SW480 (cell line): ENCODE measurements around the gene CDH23.

Experiments used
- DNase-seq: peaks from one replicate; pipeline ENCODE4 v3.0.0-alpha.2; 2016; ENCODE audit warnings: low spot score

Gene CDH23

DNA sequence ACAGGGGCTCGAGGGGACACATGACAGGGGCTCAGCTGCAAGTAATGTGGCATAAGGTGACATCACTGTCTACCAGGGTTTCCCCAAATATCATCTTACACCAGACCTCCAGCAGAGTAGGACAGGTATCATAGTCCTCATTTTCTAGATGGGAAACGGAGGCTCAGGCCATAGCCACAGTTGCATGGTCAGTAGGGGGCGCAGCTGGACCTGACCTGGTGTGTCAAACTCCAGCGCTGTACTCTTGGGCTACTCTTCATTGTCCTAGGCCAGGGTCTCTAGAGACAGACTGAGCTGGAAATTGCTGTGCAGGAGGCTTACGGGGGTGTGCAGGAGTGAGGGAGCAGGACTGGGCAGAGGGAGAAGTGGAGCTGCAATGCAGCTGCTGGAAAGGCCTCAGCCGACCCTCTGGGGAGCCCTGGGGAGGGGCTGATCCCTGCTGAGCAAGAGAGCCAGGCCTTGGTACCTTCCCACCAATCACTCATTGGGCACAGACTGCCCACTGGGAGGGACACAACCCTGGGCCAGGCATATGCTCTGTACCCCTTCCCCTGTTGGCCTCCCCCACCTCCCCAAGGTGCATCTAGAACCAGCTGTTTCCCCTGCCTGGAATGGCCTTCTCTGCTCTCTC, 89.9 kb downstream of the CDH23 start:
- DNase-seq = peak; percentile 13

DNA sequence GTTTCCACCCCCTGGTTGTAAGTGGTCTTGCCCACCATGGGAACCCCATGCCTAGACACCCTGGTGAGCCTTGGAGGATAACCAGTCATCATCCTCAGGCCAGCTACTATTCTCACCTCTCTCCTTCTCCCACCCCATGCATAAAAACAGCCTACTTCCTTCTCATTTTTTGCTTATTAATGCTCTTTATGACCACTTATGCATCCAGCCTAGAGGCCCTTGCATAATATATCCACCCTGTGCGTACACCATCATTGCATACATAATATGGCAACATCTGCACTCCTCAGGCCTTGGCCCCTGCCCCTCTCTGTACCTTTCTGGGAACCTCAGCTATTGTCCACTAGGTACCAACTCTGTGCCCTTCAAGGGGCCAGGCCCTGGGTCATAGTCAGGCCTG, 91.0 kb downstream of the CDH23 start:
- no peak for DNase-seq

DNA sequence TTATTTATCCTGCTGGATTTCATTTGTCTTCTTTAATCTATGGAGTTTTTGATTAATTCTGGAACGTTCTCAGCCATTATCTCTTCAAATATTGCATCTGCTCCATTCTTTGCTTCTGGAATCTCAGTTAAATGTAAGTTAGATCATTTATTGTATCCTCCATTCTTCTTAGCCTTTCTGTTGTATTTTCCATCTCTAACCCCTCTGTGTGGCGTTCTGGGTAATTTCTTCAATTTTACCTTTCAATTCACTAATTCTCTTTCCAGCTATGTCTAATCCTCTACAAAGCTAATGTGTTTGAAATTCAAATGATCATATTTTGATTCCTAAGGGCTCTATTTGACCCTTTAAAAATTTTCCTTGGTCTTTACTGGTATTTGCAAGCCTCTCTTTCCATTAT, 92.4 kb downstream of the CDH23 start:
- DNase-seq = no peak

DNA sequence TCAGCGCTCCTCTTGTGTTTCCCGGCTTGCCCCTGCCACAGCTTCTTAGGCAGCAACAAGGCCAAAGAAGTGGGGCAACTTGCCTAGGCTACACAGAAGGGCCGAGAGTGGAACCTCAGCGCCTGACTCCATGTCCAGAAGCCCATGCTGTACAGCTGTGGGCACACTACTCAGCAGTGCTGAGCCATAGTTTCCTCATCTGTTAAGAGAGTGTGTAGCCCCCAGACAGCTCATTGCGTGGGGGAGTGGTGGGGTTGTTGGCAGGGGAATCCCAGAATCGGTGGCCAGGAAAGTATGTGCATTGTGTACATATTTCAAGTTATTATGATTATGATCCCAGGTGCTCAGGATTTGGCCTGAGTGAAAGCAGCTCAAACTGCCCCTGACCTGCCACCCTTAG, 96.2 kb downstream of the CDH23 start:
- no peak for DNase-seq

DNA sequence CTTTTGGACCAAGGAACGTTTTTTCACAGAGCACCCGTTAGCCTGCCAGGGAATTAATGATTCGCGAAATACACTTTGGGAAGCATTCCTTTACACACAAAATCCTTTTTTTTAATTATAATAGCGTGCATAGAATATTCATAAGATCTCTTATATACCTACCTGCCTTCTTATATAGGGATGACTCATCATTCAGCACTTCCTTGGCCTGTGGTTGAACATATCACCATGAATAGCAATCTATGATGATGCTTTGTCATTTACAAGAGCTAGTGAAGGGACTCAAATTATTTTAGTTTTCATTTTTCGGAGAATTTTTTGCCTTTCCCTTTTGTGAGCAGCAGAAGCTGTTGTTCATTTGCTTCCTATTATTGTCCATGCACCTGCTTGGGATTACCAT, 97.0 kb downstream of the CDH23 start:
- DNase-seq = peak; percentile 46

DNA sequence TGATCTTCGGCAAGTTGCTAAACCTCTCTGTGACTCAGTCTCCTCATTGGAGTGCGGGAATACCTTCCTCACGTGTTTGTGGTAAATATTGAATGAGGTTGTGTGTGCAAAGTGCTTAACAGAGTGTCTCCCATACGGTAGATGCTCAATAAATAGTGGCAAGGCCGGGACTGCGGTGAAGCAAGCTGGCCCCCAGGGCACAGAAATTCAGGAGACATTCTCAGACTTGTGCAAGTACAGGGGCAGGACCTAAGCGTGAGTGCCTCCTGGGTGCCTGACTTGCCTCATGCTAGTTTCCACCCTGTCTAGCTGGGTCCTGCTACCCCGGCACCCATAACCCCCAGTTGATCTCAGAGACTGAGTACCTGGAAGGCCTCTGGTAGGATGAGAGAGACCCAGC, 97.8 kb downstream of the CDH23 start:
- DNase-seq = no peak

DNA sequence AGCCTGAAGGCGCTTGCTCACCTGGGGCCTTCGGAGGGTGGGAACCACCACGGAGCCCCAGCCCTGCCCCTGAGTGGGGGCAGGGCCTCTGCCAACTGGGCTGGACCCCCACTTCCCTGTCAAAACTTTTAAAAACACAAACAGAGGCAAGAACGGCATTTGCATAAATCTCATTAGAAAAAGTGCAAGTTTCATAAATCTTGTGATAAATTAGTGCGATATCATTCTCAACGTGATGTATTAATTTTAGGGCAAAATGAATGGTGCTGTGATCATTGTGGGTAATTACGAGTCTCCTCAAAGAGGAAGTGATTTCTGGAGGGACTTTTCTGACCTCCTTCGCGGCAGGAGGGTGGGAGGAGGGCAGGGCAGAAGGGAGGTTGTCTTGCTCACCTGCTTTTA, 98.3 kb downstream of the CDH23 start:
- no peak for DNase-seq

DNA sequence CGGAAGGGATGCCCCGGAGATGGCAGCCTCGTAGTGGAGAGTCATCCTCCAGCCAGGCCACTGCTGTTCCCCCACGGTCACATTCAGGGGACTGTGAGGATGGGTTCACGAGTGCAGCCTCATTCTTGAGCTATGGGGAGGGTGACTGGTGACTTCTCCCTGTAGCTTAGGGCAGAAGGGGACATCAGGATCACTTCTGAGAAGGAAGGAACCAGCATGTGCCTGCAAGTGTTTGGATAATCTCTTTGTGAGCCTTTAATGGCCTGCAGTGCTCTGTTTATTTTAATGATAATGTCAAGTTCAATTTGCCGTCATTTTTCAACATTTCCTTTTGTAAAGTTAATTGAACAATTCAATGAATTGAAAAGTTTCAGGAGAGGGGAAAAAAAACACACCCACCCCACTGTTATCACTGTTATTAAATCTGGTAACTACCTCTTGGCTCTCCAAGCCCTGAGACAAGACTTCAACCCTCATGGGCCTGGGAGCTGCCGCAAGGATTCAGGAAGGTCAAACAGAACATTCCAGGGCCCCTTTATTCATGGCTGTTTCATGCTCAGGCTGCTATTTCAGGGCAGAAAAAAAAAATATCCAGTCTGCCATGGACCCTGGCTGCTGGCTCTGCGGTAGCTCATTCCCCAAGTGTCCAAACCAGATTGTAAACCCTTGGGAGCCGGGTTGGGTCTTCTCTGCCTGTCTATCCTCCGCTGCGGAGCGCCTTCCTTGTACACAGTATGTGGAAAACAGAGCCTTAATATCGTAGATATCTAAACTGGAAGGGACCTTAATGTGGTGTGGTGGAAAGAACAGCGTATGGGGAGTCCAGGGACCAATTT, 100.4 kb downstream of the CDH23 start:
- no peak for DNase-seq

DNA sequence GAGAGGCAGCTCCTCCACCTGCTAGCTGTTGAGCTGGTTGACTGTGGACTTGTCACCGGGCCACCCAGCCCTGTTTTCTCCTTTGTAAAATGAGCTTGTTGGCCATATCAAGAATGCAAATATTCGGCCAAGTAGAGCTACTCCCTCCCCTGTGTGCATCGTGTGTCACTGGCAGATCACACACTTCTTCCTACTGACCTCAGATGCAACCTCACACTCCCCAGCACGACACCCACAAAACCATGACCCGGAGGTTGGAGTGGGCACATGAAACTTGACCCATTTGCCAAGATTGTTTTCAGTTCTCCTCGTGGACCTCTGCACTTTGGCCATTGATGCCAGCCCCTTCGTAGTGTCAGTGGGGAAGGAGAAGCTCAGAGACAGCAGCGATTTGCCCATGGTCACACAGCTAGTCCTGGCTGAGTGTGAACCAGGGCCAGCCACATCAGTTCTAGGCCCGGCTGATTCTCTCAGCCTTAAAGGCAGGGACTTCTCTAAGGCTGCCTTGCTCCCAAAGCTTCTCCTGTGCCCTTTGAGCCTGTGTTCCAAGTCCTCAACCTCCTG, 101.1 kb downstream of the CDH23 start:
- DNase-seq = no peak

DNA sequence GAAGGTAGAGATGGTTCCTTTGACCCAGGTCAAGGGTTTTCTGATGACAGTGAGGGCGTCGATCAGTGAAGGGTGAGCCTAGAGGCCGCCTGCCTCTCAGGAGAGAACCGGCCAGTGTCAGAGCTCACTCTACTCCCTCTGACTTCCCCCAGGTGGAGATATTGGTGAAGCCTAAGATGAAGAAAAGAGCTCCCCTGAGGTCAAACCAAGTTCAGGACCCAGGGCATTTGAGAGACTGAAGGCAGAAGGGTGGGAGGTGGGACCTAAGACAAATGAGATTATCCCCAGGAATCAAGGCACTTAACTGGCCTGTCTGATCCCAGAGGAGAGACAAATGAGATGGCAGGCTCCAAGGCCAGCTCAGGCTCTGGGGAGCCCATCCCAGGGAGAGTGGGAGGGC, 104.7 kb downstream of the CDH23 start:
- no peak for DNase-seq

DNA sequence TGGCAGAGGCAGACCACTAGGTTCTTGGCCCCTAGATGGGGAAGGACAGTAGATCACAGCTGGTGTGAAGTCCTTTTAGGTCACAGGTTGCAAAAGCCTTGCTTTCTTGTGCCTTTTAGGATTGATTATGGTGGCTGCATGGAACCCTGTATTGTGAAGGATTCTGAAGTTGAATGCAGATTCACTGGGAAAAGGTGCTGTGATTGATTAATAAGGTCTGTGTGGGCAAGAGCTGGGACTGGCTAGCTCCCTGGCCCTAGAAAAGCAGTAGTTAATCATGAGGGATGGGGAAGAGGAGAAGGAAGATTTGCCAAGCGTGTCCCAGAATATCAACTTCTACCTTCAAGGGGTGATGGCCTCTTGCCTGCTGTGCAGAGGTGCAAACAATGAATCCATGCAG, 105.5 kb downstream of the CDH23 start:
- DNase-seq = no peak

DNA sequence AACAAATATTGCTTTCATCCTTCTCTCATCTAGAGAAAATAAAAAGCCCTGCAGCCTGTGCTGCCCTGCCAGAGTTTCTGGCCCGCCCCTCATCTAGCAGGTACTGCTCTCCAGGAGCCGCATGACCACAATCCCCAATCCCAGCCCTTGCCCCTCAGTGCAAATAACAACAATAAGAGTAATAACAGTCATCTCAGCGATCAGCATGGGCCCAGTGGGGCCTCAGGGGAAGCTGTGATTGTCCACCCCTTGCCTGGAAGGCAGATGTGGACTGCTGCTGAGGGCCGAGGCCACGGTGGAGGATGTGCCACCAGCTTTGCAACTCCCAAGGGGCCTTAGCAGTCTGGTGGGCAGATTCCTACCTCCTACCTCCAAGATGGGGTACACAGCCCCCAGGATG, 106.1 kb downstream of the CDH23 start:
- no peak for DNase-seq

DNA sequence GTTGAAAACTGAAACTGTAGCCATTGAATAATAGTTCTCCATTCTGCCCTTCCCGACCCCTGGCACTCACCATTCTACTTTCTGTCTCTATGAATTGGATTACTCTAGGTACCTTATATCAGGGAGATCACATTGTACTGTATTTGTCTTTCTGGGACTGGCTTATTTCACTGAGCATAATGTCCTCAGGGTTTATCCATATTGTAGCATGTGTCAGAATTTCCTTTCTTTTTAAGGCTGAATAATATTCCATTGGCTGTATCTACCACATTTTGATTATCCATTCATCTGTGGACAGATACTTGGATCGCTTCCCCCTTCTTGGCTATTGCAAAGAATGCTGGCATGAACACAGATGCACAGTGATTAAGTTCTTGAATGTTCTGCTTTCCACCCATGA, 107.4 kb downstream of the CDH23 start:
- DNase-seq = no peak

DNA sequence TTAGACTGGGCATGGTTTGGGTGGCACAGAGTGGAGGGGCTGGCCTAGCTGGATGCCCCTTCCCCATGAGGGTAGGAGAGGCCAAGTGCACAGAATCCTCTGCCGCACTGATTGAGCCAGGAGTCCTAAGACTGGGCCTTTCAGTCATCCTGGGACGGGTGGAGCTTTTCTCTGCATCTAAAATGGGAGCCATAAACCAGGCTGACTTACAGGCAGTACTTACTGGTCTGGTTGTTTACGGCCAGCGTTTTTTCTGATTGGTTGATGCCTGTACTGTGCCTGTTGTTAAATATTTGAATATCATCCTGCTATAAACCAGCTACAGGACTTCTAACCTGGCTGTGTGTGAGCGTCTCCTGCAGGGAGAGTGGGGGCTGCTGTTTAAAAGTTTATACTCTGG, 107.8 kb downstream of the CDH23 start:
- DNase-seq = no peak

DNA sequence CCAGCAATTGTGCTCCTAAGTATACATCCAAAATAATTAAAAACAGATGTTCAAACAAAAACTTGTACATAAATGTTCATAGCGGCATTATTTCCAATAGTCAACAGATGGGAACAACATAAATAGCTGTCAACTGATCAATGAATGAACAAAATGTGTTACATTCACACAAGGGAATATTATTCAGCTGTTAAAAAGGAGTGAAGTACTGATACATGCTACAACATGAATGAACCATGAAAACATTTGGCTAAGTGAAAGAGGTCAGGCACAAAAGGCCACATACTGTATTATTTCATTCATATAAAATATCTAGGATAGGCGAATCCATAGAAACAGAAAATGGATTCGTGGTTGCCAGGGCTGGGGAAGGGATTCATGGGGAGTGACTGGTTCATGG, 109.1 kb downstream of the CDH23 start:
- DNase-seq = no peak

DNA sequence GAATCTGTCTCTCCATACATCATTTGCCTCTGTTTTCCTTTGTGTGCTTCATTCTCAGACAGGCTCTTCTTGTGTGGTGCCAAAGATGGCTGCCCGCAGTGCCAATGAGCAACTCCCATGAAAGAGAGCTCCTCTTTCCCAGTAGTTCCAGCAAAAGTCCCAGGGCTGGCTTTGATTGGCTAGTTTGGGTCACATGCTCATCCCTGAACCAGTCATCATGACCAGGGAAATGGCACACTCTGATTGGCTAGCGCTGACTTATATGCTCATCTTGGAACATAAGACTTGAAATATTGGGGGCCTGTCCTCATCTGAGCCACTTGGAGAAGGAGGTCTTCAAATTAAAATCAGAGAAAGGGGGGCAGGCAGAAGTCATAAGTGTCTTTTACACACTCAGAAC, 112.7 kb downstream of the CDH23 start:
- DNase-seq = no peak

DNA sequence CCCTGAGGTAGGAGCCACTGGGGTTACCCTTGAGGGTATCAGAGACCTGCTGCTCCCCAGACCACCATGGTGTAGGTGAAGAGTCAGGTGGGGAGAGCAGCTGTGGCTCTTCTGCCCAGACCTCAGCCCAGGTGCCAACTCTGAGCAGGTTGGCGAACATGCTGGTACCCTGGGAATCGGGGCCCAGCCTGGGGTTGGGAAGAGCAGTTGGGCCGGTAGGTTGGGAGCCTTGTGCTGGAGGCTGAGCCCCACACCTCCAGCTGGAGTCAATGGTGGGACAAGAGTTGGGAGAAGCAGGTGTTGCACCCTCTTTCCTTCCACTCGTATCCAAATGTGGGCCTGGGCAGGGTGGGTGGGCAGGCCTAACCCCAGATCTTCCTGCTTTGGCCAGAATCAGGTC, 114.5 kb downstream of the CDH23 start:
- no peak for DNase-seq

DNA sequence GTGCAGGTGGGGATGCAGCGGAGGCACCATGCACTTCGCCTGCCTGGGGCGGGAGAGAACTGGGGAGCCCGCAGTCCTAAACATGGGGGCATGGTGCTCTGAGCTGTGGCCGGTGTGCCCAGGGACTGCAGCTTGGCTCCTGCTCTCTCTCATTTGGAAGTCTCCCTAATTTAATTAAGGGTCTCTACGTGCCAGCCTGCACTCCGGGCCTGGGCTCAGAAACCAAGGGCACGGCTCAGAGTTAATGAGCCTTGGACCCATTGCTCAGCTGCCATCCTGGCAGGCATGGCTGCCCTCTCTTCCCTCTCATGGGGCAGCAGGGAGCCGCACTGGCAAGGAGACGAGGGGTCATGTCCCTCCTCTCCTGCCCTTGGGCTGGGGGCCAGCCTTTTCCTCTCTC, 115.6 kb downstream of the CDH23 start:
- DNase-seq = no peak

DNA sequence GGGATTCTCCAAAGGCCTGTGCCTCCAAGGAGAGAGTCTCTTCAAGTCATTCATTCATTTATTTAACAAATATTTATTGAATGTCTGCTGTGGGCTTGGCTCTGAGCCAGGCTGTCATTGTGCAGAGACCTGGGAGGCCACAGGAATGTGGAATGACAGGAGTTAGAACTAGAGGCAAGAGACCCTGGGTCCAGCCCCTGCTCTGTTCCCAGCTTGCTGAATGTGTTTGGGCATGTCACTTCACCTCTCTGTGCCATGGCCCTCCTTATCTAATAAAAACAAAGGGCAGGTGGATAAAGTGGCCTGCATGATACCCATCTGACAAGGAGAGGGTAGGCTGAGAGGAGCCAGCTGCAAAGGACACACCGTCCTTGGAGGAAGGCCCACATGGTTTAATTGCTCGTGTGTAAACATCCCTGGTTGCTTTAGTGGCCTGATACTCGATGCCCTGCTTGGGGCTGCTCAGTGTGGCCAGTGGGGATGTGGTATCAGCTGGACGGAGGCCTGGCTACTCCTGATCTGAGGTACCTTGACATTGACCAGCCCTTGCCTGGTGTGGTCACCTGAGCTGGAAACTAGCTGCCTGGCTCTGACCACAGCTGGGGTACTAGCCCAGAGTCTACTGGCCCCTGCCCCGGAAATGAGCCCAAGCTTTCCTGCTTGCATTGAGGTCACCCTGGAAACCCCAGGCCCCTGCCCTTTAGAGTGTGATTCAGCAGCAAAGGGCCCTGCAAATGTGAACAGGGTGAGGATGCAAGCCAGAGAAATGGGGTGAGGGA, 116.2 kb downstream of the CDH23 start:
- peak; percentile 47 for DNase-seq

DNA sequence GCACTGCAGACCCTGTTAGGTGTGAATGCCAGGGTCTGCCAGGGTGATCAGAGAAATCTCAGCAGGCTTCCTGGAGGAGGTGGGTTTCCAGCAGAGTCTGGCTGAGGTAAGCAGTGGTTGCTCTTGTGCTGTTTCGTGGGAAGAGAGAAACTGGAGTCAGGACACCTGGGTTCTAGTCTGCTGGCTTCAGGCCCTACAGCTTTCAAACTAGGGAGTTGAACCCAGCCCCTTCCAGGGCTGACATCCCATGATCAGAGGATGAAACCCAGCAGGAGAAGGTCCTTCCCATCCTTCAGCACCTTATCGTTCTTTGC, 116.8 kb downstream of the CDH23 start:
- no peak for DNase-seq

DNA sequence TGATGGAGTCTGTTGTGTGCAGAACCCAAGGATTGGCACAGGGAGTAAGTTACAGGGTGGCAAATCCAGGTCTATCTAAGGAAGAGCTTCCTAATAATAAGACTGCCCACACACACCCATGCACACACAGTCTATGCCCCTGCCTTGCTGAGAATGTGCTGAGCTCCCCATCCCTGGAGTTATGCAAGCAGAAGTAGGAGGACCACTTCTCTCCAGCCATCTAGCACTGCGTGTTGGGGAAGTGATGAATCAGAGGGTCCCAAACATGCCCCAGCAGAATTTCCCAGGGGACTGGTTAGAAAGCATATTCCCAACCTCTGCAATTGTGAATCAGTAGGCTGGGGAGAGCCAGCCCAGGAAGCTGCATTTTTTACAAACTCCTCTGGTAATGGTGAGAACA, 117.2 kb downstream of the CDH23 start:
- no peak for DNase-seq

DNA sequence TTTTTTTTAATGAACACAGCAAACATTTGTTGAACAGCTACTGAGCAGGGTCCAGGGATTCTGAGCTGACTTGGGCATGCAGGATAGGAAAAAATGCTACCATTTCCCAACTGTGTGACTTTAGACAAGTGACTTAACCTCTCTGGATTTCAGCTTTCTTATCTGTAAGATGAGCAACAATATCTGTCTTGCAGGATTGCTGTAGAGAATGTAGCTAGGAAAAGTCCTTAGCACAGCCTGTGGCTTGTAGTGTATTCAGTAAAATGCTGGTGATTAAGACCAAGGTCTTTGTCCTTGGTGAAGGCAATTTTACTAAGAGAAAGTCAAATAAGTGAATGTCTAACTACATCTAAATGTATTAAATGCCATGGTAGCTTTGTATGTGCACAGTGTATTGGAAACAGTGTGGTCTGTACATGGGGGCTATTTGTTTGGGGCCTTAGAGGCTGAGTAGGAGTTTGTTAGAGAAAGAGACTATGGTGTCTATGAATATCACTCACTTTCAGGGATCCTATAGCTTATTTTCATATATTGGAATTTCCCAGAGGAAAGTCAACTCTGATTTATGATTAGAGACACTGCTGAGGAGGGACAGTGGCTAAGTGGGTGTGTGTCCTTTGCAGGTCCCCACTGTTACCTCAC, 118.9 kb downstream of the CDH23 start:
- no peak for DNase-seq

DNA sequence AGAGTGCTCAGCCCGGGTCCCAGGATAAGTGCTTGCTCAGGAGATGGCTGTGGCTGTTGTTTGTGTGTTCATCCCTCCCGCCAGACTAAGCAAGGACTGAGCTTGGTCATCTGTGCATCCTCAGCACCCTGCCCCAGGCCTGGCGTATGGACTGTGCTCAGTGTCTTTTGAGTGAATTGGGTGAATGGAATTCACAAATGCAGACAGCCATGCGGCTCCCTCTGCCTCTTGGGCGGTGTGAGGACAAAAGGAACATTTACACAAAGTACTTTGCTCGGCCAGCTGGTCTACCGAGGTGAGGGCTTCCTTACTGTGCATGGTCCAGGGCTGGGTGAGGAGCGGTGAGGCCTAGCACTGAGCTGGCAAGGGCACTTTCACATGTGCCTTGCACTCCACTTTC, 120.2 kb downstream of the CDH23 start:
- no peak for DNase-seq
